Vagina (tissue), 2 donors: ENCODE results near the gene SLC24A3.

Source experiments
- CTCF ChIP-seq, 3 experiments: fragments of 450-650 bp in 2 of 3; fragments of 200-600 bp in 1 of 3; sonication (generic) in 1 of 3; IDR thresholded peaks; one replicate each; pipeline ENCODE4 v1.5.1; 2017 to 2019; ENCODE audit warnings: antibody characterized with exemption in 3 of 3, mild to moderate bottlenecking in 2 of 3, moderate library complexity in 2 of 3
- POLR2AphosphoS5 ChIP-seq, 2 donors: sonication (generic); formaldehyde crosslinking; IDR thresholded peaks; one replicate each; pipeline ENCODE4 v1.9.0; 2017; ENCODE audit warnings: antibody characterized with exemption in 2 of 2, mild to moderate bottlenecking in 2 of 2, low read depth in 1 of 2; ENCODE audit not compliant: insufficient read depth in 1 of 2

GRCh38 chr20:19682249-19682648, 469.8 kb downstream of the SLC24A3 start:
- TF ChIP-seq CTCF (IDR thresholded peaks at IDR 0.05) (no peak), POLR2AphosphoS5 (IDR thresholded peaks at IDR 0.05; ENCODE audit: insufficient read depth in 1 of 2, low read depth in 1 of 2) (no peak)
